GM21367 (cell line): Measurements from ENCODE around the gene KRTAP5-6.

Experiments
- ATAC-seq: cut with Tn5 transposase; IDR thresholded peaks from one replicate; pipeline ENCODE4 v1.9.1; 2021; ENCODE audit not compliant: unreplicated experiment

KRTAP5-6 gene

GRCh38 chr11:1696608-1697570, at the start of gene KRTAP5-6:
Gene KRTAP5-6 (plus strand): TSS chr11:1697195. CDS start chr11:1697246, 51 bp downstream.
- no peak for ATAC-seq

- ATAC-seq, result no peak
Measured at GRCh38 chr11:1647901-1648652, 48.9 kb upstream of the KRTAP5-6 start.

- ATAC-seq, result no peak
Measured at GRCh38 chr11:1648653-1649420, 48.2 kb upstream of the KRTAP5-6 start.

- ATAC-seq, result no peak
Measured at GRCh38 chr11:1650034-1650917, 46.7 kb upstream of the KRTAP5-6 start.

- no peak for ATAC-seq
Measured at GRCh38 chr11:1650918-1651262, 46.1 kb upstream of the KRTAP5-6 start.

- no peak for ATAC-seq
Measured at GRCh38 chr11:1651411-1651980, 45.5 kb upstream of the KRTAP5-6 start.

GRCh38 chr11:1652026-1652425, 45.0 kb upstream of the KRTAP5-6 start:
- no peak for ATAC-seq

- no peak for ATAC-seq
Measured at GRCh38 chr11:1652442-1652770, 44.6 kb upstream of the KRTAP5-6 start.

GRCh38 chr11:1652771-1653540, 44.0 kb upstream of the KRTAP5-6 start:
- ATAC-seq, result peak; percentile 49

- ATAC-seq, result no peak
Measured at GRCh38 chr11:1653541-1654387, 43.2 kb upstream of the KRTAP5-6 start.

- ATAC-seq, result no peak
Measured at GRCh38 chr11:1654388-1655167, 42.4 kb upstream of the KRTAP5-6 start.

GRCh38 chr11:1655168-1656060, 41.6 kb upstream of the KRTAP5-6 start:
- ATAC-seq, result no peak

- ATAC-seq, result no peak
Measured at GRCh38 chr11:1656061-1656441, 40.9 kb upstream of the KRTAP5-6 start.

- no peak for ATAC-seq
Measured at GRCh38 chr11:1656670-1657069, 40.3 kb upstream of the KRTAP5-6 start.

GRCh38 chr11:1659506-1659905, 37.5 kb upstream of the KRTAP5-6 start:
- ATAC-seq, result no peak

GRCh38 chr11:1660111-1660867, 36.7 kb upstream of the KRTAP5-6 start:
- no peak for ATAC-seq
